HepG2 (cell line): ENCODE data around the gene AHSG. TPM values are rescaled to one million over a fixed set of nuclear protein-coding genes. Genes with fewer than 3 reads are reported as not detected.

Source experiments
- CBX1 ChIP-seq: IDR thresholded peaks from one replicate; pipeline ENCODE4 v1.6.1; 2016; ENCODE audit warnings: antibody characterized with exemption, low read depth
- CHCHD3 ChIP-seq: sonication (generic); formaldehyde crosslinking; IDR thresholded peaks from 2 replicates; pipeline ENCODE4 v1.8.0; 2022; ENCODE audit warnings: mild to moderate bottlenecking, missing genetic modification reagents, moderate library complexity
- GATA4 ChIP-seq: sonication (generic); IDR thresholded peaks from 2 replicates; pipeline ENCODE4 v1.6.1; 2016; ENCODE audit warnings: antibody characterized with exemption, low read depth, borderline replicate concordance
- HHEX ChIP-seq: IDR thresholded peaks from 2 replicates; pipeline ENCODE4 v1.6.1; 2016; ENCODE audit warnings: control low read depth
- KDM4B ChIP-seq: sonication (generic); formaldehyde crosslinking; IDR thresholded peaks from 2 replicates; pipeline ENCODE4 v1.4.0; 2020; ENCODE audit warnings: missing genetic modification reagents
- NFE2L2 ChIP-seq: fragments of 150-350 bp; IDR thresholded peaks from 2 replicates; pipeline ENCODE4 v1.6.1; 2014; ENCODE audit warnings: low read length
- SAP130 ChIP-seq: IDR thresholded peaks from 2 replicates; pipeline ENCODE4 v1.6.1; 2016; ENCODE audit warnings: low read depth
- TBX2 ChIP-seq: sonication (generic); formaldehyde crosslinking; IDR thresholded peaks from 2 replicates; pipeline ENCODE4 v1.5.0; 2020; ENCODE audit warnings: missing genetic modification reagents, mild to moderate bottlenecking, borderline replicate concordance
- TRIM24 ChIP-seq: sonication (generic); formaldehyde crosslinking; IDR thresholded peaks from 2 replicates; pipeline ENCODE4 v1.8.0; 2022; ENCODE audit warnings: mild to moderate bottlenecking, missing genetic modification reagents
- ZBTB1 ChIP-seq: sonication (generic); formaldehyde crosslinking; IDR thresholded peaks from 2 replicates; pipeline ENCODE4 v1.4.0; 2020; ENCODE audit warnings: missing genetic modification reagents, borderline replicate concordance
- ZFP1 ChIP-seq: IDR thresholded peaks from 2 replicates; pipeline ENCODE4 v1.6.1; 2016
- ZNF317 ChIP-seq: sonication (generic); formaldehyde crosslinking; IDR thresholded peaks from 2 replicates; pipeline ENCODE4 v1.5.0; 2020; ENCODE audit warnings: mild to moderate bottlenecking, missing genetic modification reagents
- ZNF33A ChIP-seq: sonication (generic); formaldehyde crosslinking; IDR thresholded peaks from 2 replicates; pipeline ENCODE4 v1.5.1; 2020; ENCODE audit warnings: missing genetic modification reagents, mild to moderate bottlenecking, moderate library complexity, borderline replicate concordance
- ZNF362 ChIP-seq: sonication (generic); formaldehyde crosslinking; IDR thresholded peaks from 2 replicates; pipeline ENCODE4 v1.4.0; 2020; ENCODE audit warnings: missing genetic modification reagents, mild to moderate bottlenecking, borderline replicate concordance
- ZNF414 ChIP-seq: sonication (generic); formaldehyde crosslinking; IDR thresholded peaks from 2 replicates; pipeline ENCODE4 v1.5.0; 2020; ENCODE audit warnings: missing genetic modification reagents
- ZNF740 ChIP-seq: sonication (generic); formaldehyde crosslinking; IDR thresholded peaks from 2 replicates; pipeline ENCODE4 v1.4.0; 2020; ENCODE audit warnings: missing genetic modification reagents
- polyA plus RNA-seq, 8 experiments: library from polyadenylated mRNA; depleted of rRNA in 3 of 8; stranded (reverse) in 7 of 8; unstranded in 1 of 8; fragments of >200 nt; fragmentation: Illumina TruSeq in 4 of 8; extraction: Trizol in 4 of 8; gene quantifications; 2 replicates each; pipeline versions ENCODE4 v1.2.1 to v1.2.3, GENCODE V29; 2011 to 2016; ENCODE audit warnings: low read depth in 4 of 8, missing spikeins in 1 of 8, mixed read lengths in 1 of 8; ENCODE audit not compliant: insufficient read depth in 1 of 8
- total RNA-seq, 5 experiments: library from RNA; depleted of rRNA; stranded (reverse); fragments of >200 nt; fragmentation: Illumina TruSeq; extraction: Trizol; gene quantifications; 2 replicates each; pipeline ENCODE4 v1.2.3, GENCODE V29; 2016; ENCODE audit warnings: low read depth in 1 of 5
- TF ChIP-seq, protein P1 (sequence below): sonication (generic); formaldehyde crosslinking; IDR thresholded peaks from 2 replicates; pipeline ENCODE4 v1.4.0; 2020; ENCODE audit warnings: mild to moderate bottlenecking, missing genetic modification reagents, borderline replicate concordance
- TF ChIP-seq, protein P2 (sequence below): IDR thresholded peaks from 2 replicates; pipeline ENCODE4 v1.6.1; 2012; ENCODE audit warnings: low read depth, low read length, improper control_type of control experiment

AHSG gene
- total and polyA plus RNA-seq, 2 of the 13 experiments (the other 11 are each of a cell fraction or from before 2014, with no cell fraction given): 2,043 to 19,152 TPM

DNA sequence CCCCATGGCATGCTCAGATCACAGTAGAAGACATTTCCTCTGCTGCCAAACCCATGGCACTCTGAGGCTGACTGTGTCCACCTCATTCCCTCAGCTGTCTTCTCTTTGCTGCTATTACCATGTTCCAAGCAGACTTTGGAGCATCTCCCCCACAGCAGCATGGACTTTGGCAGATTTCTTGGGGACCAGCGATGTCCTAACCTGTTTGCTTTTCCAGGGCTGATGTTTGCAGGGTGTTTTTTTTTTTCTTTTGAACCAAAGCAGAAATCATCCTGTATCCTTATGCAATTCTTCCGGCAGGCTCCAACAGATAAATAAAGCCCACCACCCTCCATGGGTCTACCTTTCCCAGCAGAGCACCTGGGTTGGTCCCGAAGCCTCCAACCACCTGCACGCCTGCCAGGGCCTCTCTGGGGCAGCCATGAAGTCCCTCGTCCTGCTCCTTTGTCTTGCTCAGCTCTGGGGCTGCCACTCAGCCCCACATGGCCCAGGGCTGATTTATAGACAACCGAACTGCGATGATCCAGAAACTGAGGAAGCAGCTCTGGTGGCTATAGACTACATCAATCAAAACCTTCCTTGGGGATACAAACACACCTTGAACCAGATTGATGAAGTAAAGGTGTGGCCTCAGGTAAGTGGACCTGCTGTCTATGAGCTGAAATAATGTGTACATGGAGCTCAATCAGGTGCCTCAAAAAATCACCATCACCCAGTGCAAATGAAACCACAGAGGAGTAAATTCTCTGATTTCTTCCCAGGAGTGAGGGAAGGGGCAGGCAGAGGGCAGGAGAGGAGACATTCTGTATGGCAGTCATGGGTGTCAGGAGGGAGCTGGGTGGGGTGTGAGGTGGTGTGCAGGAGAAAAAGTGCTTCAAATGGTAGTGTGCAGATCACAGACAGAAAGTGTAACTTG is at the start of gene AHSG (continued):
- TF ChIP-seq SAP130: no peak; the same call in 1 of the 2 replicates
- TF ChIP-seq KDM4B (CRISPR knock-in tag): 0 out of 2 replicates have a peak, but pooled peaks have one; percentile 67
- peak; percentile 39; the same call in 1 of the 2 replicates for TF ChIP-seq ZNF414 (CRISPR knock-in tag)
- TF ChIP-seq HHEX: peak; percentile 60
- peak; percentile 85 for TF ChIP-seq TBX2 (CRISPR knock-in tag)
- TF ChIP-seq ZNF33A (CRISPR knock-in tag): 0 out of 2 replicates have a peak, but pooled peaks have one; percentile 74
- TF ChIP-seq, protein P1, sequence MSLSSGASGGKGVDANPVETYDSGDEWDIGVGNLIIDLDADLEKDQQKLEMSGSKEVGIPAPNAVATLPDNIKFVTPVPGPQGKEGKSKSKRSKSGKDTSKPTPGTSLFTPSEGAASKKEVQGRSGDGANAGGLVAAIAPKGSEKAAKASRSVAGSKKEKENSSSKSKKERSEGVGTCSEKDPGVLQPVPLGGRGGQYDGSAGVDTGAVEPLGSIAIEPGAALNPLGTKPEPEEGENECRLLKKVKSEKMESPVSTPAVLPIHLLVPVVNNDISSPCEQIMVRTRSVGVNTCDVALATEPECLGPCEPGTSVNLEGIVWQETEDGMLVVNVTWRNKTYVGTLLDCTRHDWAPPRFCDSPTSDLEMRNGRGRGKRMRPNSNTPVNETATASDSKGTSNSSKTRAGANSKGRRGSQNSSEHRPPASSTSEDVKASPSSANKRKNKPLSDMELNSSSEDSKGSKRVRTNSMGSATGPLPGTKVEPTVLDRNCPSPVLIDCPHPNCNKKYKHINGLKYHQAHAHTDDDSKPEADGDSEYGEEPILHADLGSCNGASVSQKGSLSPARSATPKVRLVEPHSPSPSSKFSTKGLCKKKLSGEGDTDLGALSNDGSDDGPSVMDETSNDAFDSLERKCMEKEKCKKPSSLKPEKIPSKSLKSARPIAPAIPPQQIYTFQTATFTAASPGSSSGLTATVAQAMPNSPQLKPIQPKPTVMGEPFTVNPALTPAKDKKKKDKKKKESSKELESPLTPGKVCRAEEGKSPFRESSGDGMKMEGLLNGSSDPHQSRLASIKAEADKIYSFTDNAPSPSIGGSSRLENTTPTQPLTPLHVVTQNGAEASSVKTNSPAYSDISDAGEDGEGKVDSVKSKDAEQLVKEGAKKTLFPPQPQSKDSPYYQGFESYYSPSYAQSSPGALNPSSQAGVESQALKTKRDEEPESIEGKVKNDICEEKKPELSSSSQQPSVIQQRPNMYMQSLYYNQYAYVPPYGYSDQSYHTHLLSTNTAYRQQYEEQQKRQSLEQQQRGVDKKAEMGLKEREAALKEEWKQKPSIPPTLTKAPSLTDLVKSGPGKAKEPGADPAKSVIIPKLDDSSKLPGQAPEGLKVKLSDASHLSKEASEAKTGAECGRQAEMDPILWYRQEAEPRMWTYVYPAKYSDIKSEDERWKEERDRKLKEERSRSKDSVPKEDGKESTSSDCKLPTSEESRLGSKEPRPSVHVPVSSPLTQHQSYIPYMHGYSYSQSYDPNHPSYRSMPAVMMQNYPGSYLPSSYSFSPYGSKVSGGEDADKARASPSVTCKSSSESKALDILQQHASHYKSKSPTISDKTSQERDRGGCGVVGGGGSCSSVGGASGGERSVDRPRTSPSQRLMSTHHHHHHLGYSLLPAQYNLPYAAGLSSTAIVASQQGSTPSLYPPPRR: peak; percentile 94
- TF ChIP-seq, protein P2, sequence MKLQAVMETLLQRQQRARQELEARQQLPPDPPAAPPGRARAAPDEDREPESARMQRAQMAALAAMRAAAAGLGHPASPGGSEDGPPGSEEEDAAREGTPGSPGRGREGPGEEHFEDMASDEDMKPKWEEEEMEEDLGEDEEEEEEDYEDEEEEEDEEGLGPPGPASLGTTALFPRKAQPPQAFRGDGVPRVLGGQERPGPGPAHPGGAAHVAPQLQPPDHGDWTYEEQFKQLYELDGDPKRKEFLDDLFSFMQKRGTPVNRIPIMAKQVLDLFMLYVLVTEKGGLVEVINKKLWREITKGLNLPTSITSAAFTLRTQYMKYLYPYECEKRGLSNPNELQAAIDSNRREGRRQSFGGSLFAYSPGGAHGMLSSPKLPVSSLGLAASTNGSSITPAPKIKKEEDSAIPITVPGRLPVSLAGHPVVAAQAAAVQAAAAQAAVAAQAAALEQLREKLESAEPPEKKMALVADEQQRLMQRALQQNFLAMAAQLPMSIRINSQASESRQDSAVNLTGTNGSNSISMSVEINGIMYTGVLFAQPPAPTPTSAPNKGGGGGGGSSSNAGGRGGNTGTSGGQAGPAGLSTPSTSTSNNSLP: peak; percentile 77
- peak; percentile 94 for TF ChIP-seq ZNF740 (CRISPR knock-in tag)
- TF ChIP-seq TRIM24 (CRISPR knock-in tag): peak; percentile 92
- peak; percentile 73; the same call in 1 of the 2 replicates for TF ChIP-seq ZFP1 (CRISPR knock-in tag)
- TF ChIP-seq ZBTB1 (CRISPR knock-in tag): no peak
- 0 out of 2 replicates have a peak, but pooled peaks have one; percentile 57 for TF ChIP-seq CHCHD3 (CRISPR knock-in tag)
- no peak for TF ChIP-seq NFE2L2
- peak; percentile 98 for TF ChIP-seq CBX1
- peak; percentile 80; the same call in 1 of the 2 replicates for TF ChIP-seq ZNF317 (CRISPR knock-in tag)
- TF ChIP-seq ZNF362 (CRISPR knock-in tag): peak; percentile 100
- peak; percentile 97 for TF ChIP-seq GATA4
